Measurements from ENCODE around the gene KPNA4.

KPNA4 gene

GRCh38 chr3:160450846-160451245 lies 114.5 kb downstream of the KPNA4 start:
- DNase-seq (ENCODE audit: low spot score): no peak

GRCh38 chr3:160449636-160450598 lies 115.5 kb downstream of the KPNA4 start, which contains the start of gene TRIM59:
TRIM59 (minus strand) TSS chr3:160449786; CDS start chr3:160439183, 10,603 bp downstream.
- DNase-seq (ENCODE audit: low spot score): peak; percentile 90

GRCh38 chr3:160448845-160449635 lies 116.3 kb downstream of the KPNA4 start:
- DNase-seq (ENCODE audit: low spot score): peak; percentile 6

GRCh38 chr3:160447544-160447943 lies 117.8 kb downstream of the KPNA4 start:
- no peak for DNase-seq (ENCODE audit: low spot score)

- no peak for DNase-seq (ENCODE audit: low spot score)
Observed at GRCh38 chr3:160446522-160447056, 118.8 kb downstream of the KPNA4 start.

GRCh38 chr3:160445854-160446253 lies 119.5 kb downstream of the KPNA4 start:
- no peak for DNase-seq (ENCODE audit: low spot score)

Measured in LoVo (cell line).